Inflammatory macrophage (primary cell): ENCODE data around the gene SNRPA.
"Not testable (repeated sequence)": the region's sequence is repeated elsewhere in the genome, so short reads cannot be mapped to it uniquely, and the experiment has no call there.

Experiments used
- DNase-seq, 2 donors: peaks; one replicate each; pipeline ENCODE4 v3.0.0-alpha.2; 2020 to 2022

Gene SNRPA

DNA sequence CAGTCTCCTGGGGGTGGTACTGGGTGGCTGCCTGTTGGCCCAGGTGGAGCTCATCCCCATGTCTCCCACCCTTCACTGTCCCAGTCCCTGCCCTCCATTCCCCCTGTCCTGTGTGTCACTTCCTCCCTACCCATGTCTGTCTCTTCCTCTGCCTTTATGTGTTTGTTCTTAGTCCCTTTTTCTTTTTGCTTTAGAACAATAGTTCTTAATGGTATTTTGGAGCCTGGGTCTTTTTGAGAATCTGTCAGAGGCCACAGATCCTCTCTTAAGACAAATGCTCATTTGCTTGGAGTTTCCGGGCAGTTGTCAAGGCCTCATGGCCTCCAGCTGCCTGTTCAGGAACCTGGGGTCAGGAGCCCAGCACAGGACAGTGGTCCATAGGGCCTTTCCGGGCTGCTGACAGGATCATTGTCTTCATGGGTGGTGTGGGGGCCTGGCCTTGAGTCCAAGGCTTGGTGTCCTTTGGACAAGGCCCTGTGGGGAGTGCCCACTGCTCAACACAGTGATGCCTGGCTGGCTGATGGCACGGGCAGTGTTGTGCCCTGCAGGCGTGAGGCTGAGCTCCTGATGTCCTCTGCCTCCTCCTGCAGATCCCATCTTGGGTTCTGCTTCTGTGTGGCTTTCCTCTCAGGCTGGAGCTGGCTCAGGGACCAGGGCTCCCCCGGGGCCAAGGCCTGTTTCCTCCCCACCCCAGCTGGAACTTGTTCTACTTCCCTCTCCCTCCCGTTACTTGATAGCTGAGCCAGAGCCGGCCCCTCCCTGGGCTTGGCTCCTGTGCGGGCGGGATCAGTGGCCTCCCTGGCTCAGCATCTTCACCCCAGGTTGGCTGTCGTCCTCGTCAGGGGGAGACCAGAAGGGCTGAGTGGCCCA, 51.5 kb downstream of the SNRPA start:
- DNase-seq: peak in 1 of 2 donors; percentile 47

DNA sequence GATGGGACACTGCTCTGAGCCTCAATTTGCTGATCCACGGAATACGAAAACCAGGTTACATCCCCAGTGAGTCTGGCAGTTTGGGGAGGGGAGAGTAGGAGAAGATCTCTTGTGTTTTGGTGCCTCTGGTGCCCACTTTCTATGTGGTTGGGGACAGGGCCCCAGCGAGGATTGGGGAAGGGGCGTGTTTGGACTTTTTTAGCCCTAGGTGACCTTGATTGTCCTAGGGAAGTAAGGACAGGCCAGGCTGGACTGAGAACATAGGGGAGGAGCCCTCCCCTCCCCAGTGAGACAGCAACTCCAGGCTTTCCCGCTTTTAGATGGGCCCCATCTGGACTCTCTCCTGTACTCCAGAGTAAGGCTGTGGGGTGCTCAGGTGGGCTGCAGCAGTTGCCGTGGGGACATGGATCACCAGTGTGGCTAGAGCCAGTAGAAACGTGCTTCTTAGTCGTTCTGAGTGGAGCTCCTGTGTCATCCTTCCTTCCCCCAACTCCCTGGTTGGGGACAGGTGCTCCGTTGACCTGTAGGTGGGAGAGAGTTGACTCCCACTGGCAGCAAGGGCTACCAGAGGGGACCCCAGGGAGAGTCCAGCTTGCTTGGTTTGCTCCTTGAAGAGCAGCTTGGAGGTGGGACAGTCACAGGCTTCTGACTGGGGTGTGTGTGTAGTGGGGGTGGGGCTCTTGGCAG, 52.3 kb downstream of the SNRPA start:
- DNase-seq: no peak

DNA sequence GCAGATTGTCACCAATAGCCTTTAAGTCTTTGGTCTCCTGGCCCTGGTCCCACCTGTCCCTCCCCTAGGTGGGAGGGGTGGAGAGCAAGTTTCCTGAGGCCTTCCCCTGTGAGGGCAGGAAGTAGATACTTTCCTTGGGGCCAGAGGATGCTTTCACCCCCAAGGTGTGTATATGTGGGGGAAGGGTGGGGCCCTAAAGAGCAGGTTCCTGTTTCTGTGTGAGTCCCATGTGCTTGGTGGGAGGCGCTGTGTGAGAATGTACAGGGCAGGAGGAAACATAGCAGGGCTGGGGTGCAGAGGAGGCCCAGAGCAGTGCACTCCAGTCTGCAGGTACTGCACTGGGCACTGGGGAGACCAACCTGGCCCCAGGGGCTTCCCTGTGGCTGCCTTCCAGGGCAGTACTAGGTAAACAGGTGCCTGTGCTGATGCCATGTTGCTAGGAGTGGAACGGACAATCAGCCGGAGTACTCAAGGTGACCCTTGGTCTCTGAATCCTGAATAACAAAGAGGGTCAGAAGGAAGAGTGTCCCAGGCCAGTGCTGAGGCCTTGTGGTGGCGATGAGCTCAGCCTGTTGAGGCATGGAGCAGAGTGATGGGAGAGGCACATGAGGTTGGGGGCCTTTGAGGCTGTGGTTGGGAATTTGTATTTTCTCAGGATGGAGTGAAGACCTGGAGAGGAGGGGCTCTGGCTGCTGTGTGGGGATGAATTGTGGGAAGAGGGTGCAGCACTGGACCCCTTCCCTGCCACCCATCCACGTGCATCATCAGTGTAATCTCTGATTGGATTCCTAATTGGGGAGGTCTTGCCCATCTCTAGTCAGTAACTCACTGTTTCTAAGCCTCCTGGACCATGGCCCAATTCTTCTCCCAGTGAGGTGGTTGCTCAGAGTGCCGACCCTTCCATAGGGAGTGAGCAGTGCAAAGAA, 53.1 kb downstream of the SNRPA start:
- peak in 1 of 2 donors; percentile 32 for DNase-seq

DNA sequence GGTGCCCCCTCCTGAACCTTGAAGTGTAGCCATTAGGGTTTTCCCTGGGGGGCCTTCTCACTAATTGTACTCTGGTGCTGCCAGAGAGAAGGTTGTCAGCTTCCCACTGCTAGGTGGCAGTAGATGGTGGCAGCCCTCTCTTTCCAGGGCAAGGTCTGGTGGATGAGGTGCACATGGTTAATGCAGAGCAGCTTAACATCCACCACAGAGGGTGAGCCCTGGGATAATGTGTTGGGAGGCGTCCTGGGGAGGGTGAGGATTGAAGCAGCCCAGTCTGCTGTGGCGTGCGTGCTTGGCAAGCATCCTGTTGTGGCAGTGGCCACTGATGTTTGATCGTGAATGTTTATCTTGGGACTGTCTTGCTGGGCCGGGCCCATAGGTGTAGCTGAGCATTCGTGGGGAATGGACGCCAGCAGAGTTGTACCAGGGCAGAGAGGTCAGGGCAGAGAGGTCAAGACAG, 53.8 kb downstream of the SNRPA start:
- no peak for DNase-seq

DNA sequence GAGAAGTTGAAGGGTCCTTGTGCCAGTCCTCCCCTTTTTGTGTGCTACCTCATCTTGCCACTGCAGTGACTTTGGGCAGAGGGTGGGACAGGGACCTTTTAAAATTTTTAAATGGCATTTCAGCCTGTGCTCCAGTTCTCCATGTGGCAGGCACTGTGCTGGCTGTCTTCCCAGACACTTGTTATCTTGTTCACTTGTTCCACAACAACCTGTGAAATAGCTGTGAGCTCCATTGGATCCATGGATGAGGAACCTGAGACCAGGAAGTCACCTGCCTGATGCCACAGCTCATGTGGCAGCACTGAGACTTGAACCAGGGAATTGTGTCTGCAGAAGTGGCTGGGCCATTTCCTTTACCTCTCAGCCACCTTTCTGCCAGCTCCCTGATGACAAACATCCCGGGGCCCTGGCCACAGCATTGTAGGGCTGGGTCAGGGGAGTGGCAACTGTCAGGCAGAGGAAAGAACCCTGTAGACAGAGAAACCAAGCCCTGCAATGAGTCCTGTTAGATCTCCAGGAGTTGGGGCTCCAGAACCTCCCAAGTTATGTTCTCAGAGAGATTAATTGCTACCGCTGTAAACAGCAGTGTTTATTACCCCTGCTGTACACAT, 54.4 kb downstream of the SNRPA start:
- no peak for DNase-seq

DNA sequence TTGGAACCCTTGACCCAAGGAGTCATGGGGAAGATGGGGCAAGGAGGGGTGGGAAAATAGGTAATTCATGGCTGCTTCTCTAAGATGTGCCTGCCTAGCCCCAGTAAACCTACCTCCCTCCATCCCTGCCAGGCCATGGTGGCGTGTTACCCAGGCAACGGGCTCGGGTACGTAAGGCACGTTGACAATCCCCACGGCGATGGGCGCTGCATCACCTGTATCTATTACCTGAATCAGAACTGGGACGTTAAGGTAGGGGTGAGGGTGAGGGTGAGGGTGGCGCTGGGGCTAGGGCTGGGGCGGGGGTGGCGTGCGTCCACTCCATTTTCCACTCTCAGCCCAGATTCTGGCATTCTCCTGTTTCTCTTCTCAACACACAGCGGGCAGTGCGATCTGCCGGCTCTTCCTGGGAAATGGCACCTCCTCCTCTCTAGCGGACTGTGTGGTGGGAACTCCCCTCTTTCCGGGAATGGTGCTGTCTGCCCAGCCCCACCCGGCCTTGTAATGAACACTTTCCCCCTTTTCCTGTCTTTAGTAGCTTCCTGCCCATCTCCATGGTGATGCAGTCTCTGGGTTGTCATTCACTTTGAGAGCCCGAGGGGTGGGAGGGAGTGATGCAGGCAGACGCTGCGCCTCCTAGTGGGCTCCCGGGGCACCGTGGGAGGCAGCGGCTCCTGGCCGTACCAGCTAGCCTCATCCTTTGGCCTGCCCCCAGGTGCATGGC, 55.6 kb downstream of the SNRPA start:
- peak; percentile 66 to 70 for DNase-seq

DNA sequence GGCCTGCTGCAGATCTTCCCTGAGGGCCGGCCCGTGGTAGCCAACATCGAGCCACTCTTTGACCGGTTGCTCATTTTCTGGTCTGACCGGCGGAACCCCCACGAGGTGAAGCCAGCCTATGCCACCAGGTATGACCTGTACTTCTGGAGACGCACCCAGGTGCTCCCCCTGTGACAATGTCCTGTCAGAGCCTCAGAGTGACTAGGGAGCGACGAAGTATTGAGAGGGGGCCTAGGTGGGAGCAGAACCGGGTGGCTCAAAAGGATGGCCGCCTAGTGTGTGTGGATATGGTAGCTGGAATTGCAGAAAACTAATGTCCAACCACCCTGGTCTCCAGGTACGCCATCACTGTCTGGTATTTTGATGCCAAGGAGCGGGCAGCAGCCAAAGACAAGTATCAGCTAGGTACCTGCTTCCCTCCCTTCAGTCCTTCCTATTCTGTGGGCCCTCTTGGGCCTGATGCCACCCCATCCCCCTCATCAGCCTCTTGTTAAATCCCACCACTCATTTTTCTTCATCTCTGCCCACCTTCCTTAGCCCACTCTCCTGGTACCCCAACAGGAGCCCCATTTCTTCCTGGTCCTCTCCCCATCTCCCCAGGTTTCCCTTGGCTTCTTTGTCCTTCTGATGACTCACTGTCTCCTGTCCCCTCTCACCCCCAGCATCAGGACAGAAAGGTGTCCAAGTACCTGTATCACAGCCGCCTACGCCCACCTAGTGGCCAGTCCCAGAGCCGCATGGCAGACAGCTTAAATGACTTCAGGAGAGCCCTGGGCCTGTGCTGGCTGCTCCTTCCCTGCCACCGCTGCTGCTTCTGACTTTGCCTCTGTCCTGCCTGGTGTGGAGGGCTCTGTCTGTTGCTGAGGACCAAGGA, 56.4 kb downstream of the SNRPA start:
- DNase-seq: no peak

DNA sequence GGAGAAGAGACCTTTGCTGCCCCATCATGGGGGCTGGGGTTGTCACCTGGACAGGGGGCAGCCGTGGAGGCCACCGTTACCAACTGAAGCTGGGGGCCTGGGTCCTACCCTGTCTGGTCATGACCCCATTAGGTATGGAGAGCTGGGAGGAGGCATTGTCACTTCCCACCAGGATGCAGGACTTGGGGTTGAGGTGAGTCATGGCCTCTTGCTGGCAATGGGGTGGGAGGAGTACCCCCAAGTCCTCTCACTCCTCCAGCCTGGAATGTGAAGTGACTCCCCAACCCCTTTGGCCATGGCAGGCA, 57.0 kb downstream of the SNRPA start:
- DNase-seq: no peak

DNA sequence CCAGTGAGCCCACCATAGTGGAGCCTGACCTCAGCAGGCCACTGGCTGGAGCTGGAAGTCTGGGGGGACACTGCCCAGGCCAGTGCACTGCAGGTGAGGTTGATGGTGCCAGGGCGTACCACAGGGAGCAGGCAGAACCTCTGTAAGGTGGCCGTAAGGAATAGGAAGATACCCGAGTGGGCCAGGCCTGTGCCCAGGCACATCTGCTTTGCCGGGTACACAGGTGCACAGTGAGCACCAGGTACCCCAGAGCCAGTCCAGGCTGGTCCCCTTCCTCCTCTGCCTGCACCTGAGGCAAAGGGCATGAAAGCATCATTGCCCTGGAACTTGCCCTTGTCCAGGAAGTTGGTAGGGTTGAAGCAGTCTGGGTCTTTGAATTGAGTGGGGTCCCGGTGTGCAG, 57.5 kb downstream of the SNRPA start:
- DNase-seq: no peak

DNA sequence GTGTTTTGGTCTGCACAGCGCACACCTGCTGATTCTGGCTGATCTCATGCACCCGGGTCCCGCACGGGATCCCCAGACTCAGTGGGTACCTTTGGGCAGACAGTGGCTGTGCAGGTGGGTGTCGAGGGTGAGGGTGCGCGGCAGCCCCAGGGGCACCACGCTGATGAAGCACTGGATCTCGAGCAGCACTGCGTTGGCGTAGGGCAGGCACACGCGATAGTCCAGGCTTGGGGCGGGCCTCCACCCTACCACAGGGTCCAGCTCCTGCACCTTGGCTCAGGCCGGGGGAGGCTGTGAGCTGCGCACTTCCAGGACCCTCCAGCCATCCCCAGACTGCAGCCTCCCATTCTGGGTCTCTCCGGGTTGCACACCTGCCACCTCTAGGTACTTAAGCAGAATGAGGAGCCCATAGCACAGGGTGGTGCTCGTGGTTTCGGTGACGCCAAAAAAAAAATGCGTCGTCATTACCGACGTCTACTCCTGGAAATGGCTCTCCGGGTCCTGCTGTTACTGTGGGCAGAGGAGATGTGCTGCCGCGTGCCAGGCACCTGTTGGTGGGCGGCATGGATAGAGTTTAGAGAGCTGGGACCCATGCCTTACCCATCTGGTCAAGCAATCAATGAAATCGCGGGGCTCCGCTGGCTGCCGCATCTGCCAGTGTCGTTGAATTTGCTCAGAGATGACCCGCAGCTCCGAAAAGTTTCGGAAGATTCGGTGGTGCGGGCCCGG, 58.5 kb downstream of the SNRPA start:
- no peak for DNase-seq

DNA sequence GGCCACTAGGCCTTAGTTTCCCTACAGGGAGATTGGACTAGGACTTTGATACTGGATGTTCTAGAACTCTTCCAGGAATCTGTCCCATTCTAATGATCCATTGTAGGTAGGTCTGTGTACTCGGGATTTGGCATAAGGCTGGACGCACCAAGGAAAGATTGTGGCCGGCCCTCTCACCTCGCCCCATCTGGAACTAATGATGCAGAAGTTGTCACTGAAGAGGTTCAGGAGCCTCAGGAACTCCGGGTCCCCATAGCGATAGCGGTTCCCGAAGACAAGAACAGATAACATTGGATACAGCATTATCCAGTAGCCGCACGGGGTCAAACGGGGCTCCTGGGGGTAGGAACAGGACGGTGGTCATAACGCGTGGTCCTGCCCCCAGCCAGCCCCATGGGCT, 59.2 kb downstream of the SNRPA start:
- no peak for DNase-seq

DNA sequence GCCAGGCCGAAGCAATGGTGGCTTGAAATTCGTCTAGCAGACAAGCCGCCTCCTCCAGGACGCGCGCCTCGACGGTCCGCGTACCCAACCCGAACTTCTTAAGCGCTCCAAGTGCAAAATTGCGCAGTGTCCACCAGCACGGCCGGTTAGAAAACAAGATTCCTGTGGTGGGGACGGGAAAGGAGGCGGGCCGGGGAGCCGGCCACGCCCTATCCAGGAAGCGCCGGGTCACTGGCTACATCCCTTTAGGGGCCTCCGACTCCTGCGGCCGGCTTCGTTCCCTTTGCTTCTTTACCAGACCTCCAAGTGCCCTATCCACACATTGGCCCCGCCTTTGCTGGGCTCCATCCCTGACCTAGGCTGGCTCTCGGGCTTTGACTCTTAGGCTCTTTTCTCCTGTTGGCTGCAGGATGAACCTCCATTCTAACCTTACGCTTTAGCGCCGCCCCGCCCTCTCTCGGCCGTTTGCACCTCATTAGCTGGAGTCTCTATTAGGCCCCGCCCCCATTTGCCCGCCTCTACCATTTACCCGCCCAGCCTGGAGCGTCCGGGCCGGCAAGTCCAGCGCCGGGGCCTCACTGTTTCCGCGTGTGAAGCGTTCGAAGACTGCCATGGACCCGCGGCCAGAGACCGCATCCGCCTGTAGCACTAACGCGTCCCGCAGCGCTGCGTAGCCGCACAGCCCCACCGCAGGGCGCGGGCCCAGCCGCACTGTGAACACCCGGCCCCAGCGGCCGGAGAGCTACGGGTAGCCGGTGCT, 59.8 kb downstream of the SNRPA start:
- peak; percentile 69 to 78 for DNase-seq

DNA sequence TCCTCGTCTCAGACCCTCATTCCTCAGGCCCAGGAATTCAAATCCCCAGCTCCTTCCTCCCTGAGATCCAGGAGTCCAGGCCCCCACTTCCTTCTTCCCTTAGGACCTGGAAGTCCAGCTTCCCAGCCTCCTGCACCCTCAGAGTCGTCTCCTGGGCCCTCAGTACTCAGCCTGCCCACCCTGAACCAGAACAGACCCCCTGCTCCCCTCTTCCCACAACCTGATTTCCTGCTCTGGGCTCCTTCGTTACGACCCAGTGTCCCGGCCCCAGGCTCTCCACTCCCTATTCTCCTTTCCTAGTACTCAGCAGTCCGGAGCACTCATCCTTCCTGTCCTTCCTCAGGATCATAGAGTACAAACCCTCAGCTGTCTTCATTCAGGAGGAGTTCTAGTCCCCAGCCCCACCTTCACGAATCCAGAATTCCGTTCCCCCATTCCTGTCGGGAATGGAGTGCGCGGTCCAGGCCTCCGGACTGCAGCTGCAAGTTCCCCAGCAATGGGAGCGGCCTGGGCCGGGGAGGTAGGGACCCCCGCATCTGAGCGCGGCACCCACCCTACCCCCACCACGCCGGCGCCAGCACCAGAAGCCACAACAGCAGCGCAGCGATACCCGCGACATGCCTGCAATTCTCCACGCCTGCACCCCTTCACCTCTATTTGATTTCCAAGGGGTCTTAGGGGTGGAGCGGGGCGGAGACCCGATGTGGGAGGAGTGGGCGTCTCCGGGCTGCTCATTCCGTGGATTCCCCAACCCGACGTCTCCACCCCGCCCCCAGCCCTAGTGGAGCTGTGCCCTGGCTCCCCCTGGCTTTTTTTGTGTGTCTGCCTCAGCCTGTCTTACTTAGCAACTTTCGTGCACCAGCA, 60.7 kb downstream of the SNRPA start:
- DNase-seq: no peak

DNA sequence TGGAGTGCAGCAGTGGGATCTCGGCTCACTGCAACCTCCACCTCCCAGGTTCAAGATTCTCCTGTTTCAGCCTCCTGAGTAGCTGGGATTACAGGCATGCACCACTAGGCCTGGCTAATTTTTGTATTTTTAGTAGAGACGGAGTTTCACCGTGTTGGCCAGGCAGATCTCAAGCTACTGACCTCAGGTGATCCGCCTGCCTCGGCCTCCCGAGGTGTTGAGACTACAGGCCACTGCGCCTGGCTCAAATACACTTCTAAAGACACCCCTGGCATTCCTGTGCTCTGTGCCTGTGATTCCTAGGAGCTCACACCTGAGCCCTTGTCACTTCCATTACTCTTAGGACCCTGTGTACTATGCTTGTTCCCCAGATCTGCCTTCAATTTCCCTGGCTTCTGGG, 61.6 kb downstream of the SNRPA start:
- DNase-seq: not testable (repeated sequence)

DNA sequence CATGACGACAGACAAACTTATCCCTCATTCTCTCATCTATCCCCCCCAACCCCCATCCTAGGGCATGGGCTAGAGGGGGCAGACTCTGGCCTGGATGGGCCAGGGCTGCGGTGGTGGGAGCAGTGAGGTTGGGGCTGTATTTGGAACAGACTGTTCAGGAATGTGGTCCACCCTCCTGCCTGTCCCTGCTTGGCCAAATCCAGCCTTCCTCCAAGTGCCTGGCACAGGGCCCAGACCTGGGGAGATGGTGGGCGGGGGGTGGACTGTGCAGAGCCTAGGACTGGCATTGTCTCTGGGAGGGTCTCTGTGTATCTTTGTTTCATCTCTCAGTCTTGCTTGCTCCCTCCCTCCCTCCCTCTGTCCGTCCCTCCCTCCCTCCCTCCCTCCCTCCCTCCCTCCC, 62.2 kb downstream of the SNRPA start:
- DNase-seq: no peak
